SK-N-MC (cell line): ENCODE data around the gene TMPRSS11B.

Experiments used
- EZH2 ChIP-seq: fragments of 200-600 bp; sonication (generic); IDR thresholded peaks from one replicate; pipeline ENCODE4 v1.6.1; 2017; ENCODE audit warnings: antibody characterized with exemption
- FOXP2 ChIP-seq: optimal IDR thresholded peaks from 2 replicates; pipeline ENCODE3; 2011; ENCODE audit warnings: mild to moderate bottlenecking, moderate library complexity; ENCODE audit not compliant: insufficient read depth; ENCODE audit errors: extremely low read length, control extremely low read depth
- POLR2AphosphoS5 ChIP-seq: IDR thresholded peaks from 2 replicates; pipeline ENCODE4 v1.6.1; 2012; ENCODE audit warnings: mild to moderate bottlenecking, low read depth, low read length, borderline replicate concordance

DNA sequence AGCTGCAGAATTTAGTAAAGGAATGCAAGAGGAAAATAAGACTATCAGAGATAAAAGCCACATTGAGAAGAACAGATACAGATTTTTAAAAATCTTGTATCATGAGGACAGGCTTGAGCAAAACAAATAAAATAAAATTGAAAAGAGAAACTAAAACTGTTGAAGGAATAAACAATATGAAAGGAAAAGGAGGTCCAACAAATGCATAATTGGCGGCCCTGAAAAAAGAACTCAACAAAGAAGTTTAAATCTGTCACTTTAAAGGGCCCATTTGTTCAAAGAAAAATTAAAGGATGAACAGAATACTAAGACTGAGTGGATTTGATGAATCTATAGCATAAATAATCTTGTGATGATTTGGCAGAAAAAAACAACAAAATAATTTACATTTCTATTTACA is 36.5 kb downstream of the TMPRSS11B start:
- no peak for TF ChIP-seq EZH2
- TF ChIP-seq POLR2AphosphoS5 = no peak
- TF ChIP-seq FOXP2 = no peak
